HEK293T (cell line): ENCODE results near the gene ZNF536.

Experiments
- BHLHE40 ChIP-seq: fragments of 450-650 bp; IDR thresholded peaks from 2 replicates; pipeline ENCODE4 v1.6.1; 2016; ENCODE audit warnings: mild to moderate bottlenecking, moderate library complexity, borderline replicate concordance
- CTBP1 ChIP-seq: fragments of 450-650 bp; IDR thresholded peaks from 2 replicates; pipeline ENCODE4 v1.6.1; 2016; ENCODE audit warnings: borderline replicate concordance
- ELF4 ChIP-seq: fragments of 450-650 bp; IDR thresholded peaks from 2 replicates; pipeline ENCODE4 v1.6.1; 2017; ENCODE audit warnings: antibody characterized with exemption
- FOXA1 ChIP-seq: fragments of 450-650 bp; IDR thresholded peaks from 2 replicates; pipeline ENCODE4 v1.6.1; 2016; ENCODE audit warnings: mild to moderate bottlenecking
- FOXM1 ChIP-seq: fragments of 450-650 bp; IDR thresholded peaks from 2 replicates; pipeline ENCODE4 v1.6.1; 2017; ENCODE audit warnings: mild to moderate bottlenecking, borderline replicate concordance
- L3MBTL2 ChIP-seq: fragments of 450-650 bp; conservative IDR thresholded peaks from 2 replicates; pipeline ENCODE4 v1.6.1; 2016; ENCODE audit warnings: mild to moderate bottlenecking
- LEF1 ChIP-seq: fragments of 450-650 bp; IDR thresholded peaks from 2 replicates; pipeline ENCODE4 v1.6.1; 2017; ENCODE audit warnings: mild to moderate bottlenecking, borderline replicate concordance
- NFRKB ChIP-seq: fragments of 450-650 bp; IDR thresholded peaks from 2 replicates; pipeline ENCODE4 v1.6.1; 2016; ENCODE audit warnings: mild to moderate bottlenecking, moderate library complexity
- PKNOX1 ChIP-seq: fragments of 450-650 bp; IDR thresholded peaks from 2 replicates; pipeline ENCODE4 v1.6.1; 2016
- SP1 ChIP-seq: fragments of 450-650 bp; IDR thresholded peaks from 2 replicates; pipeline ENCODE4 v1.6.1; 2017
- SUZ12 ChIP-seq: fragments of 450-650 bp; IDR thresholded peaks from 2 replicates; pipeline ENCODE4 v1.6.1; 2016; ENCODE audit warnings: mild to moderate bottlenecking
- TARDBP ChIP-seq: fragments of 450-650 bp; IDR thresholded peaks from 2 replicates; pipeline ENCODE4 v1.6.1; 2016
- ZNF384 ChIP-seq: fragments of 450-650 bp; IDR thresholded peaks from 2 replicates; pipeline ENCODE4 v1.6.1; 2016

- TF ChIP-seq SUZ12, result no peak
- TF ChIP-seq ELF4, result no peak
- TF ChIP-seq FOXM1, result no peak
- no peak for TF ChIP-seq ZNF384
- TF ChIP-seq SP1, result no peak
- TF ChIP-seq PKNOX1, result no peak
- no peak for TF ChIP-seq TARDBP
- no peak for TF ChIP-seq CTBP1
- TF ChIP-seq FOXA1, result no peak
- TF ChIP-seq L3MBTL2, result no peak
- TF ChIP-seq LEF1, result no peak
- TF ChIP-seq NFRKB, result no peak
- no peak for TF ChIP-seq BHLHE40
These were observed 118.6 kb downstream of the ZNF536 start for GRCh38 chr19:30490760-30491159.
